Esophagus squamous epithelium (tissue), 4 donors: ENCODE results near the gene SUPT3H.

Source experiments
- CTCF ChIP-seq, 6 experiments: fragments of 450-650 bp in 4 of 6; fragments of 200-600 bp in 2 of 6; sonication (generic) in 2 of 6; IDR thresholded peaks; one replicate each; pipeline ENCODE4 v1.5.1; 2016 to 2019; ENCODE audit warnings: antibody characterized with exemption in 6 of 6, mild to moderate bottlenecking in 4 of 6, moderate library complexity in 4 of 6
- POLR2A ChIP-seq, 4 donors: fragments of 450-650 bp; IDR thresholded peaks; one replicate each; pipeline ENCODE4 v1.6.1; 2017; ENCODE audit warnings: antibody characterized with exemption in 4 of 4, mild to moderate bottlenecking in 4 of 4, moderate library complexity in 3 of 4

DNA sequence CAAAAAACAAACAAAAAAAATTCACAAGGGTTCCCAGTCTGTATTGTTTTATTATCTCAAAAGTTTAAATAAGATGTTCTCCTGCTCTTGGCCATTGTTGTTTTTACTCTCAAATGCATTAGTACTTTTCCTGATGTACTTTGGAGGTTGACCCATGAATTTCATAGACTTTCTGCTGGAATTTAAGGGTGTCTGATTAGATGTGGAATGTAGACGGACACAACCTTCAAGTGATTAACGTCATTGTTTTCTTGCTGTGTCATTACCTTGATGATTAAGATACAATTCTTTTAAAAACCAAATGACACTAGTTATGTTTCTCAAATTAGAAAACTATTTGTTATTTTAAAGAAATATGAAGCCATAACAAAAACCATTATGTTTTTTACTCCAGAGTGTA, 471.0 kb downstream of the SUPT3H start:
- TF ChIP-seq POLR2A (IDR thresholded peaks at IDR 0.05), result no peak
- no peak for TF ChIP-seq CTCF (IDR thresholded peaks at IDR 0.05)
